Glomerular endothelial cell (primary cell): ENCODE measurements around the gene HAT1. TPM values are rescaled to one million over a fixed set of nuclear protein-coding genes. Genes with fewer than 3 reads are reported as not detected.
A peak's percentile ranks its signal among the peaks of the same experiment; 100 is the strongest.
"Not testable (repeated sequence)": the region's sequence is repeated elsewhere in the genome, so short reads cannot be mapped to it uniquely, and the experiment has no call there.

ENCODE experiments used
- DNase-seq: peaks from one replicate; pipeline ENCODE4 v3.0.0-alpha.2; 2011; ENCODE audit warnings: low read depth, low spot score; ENCODE audit errors: extremely low read depth
- total RNA-seq: library from RNA; depleted of rRNA; stranded (reverse); fragments of >200 nt; gene quantifications from 2 replicates; pipeline ENCODE4 v1.2.3, GENCODE V29; 2015

The HAT1 gene
- total RNA-seq, 1 donor from 2014 or later: 37.2 TPM

DNA sequence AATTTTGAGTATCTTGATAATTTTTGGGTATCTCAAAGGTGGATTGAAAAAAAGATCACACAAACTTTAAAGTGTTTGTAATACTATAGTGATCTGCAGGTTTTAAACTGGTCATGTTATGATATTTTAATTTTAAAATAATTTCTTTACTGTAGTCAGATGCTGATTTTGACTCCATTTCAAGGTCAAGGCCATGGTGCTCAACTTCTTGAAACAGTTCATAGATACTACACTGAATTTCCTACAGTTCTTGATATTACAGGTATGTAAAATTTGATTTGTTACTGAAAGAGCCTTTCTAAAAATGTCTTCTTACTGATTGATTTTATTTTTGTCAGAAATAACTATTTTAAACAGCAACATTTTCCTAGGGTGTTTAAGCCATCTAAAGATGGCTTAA, 44.4 kb downstream of the HAT1 start:
- no peak for DNase-seq

DNA sequence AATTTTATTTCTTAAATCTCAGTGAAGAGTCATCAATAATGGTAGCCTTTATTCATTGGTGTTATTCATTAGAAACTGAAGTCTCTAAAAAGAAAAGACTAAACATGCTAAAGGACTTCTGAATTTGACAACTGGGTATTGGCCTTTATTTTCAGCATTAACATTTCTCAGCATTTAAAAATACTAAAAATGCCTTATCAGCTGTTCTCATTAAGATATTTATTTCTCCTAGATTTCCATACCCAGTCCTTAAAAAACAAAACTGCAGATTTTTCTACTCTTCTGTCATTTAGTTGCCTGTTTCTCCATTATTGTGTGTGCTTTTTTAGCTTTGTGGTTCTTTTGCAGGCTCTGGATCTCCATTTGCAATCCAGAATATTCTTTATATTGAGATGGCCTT, 46.2 kb downstream of the HAT1 start:
- DNase-seq: no peak

DNA sequence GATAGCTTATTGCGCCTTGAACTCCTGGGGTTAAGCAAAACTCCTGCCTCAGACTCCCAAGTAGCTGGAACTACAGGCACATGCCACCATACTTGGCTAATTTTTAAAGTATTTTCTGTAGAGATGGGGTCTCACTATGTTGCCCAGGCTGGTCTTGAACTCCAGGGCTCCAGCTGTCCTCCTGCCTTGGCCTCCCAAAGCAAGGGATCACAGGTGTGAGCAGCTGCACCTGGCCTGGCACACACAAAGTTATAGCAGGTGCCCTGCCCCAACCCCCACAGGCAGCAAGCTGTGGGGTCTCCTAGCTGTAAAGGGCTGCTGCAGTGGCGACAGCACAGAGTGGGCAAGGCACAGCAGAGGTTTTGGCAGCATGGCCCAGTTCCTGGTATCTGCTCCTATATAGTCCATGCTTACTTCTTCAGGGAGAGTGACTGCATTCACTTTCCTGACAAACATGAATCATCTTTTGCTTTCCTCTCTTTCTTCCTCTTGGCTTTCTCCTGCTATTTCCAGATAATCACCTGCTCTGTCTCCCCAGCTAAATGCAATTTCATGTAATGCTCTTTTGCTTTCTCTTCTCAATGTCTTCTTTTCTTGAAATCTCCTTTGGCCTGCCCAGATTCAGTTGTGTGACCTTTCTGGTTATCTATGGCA, 50.2 kb downstream of the HAT1 start:
- DNase-seq: no peak

DNA sequence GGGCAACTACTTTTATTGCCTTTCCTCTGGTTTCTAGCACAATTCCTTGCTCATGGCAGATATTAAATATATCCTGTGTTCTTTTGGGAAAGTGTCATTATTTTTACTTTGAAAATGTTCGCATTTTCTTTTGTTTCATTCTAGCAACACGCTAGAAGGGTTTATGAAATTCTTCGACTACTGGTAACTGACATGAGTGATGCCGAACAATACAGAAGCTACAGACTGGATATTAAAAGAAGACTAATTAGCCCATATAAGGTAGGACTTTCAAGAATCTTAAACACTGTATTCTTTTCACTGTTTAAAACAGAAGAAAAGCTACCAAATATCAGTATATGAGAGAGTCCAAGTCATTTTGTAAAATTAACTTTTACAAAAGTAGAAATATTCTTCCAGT, 56.8 kb downstream of the HAT1 start:
- DNase-seq: no peak

DNA sequence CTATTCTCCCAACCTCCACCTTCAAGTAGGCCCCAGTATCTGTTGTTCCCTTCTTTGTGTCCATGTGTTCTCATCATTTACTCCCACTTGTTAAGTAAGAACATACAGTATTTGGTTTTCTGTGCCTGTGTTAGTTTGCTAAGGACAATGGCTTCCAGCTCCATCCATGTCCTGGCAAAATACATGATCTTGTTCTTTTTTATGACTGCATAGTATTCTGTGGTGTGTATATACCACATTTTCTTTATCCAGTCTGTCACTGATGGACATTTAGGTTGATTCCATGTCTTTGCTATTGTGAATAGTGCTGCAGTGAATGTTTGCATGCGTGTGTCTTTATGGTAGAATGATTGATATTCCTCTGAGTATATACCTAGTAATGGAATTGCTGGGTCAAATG, 61.7 kb downstream of the HAT1 start:
- DNase-seq: not testable (repeated sequence)

DNA sequence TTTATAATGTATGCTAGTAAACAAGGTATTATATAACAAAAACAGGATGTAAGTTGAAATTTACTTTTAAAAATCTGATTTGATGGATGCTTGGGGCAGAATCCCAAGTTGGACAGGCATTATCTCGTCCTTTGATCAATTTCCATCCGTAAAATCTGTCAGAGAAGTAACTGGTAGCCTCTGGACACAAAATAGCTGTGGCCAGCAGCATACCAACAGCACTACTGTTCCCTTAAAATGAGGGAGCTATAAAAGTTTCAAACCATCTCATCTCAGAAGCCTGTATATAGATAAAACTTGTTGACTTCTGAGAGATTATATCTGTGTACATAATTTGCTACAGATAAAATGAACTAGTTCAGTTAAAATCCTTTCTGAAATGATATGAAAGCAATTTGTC, 62.8 kb downstream of the HAT1 start:
- no peak for DNase-seq

DNA sequence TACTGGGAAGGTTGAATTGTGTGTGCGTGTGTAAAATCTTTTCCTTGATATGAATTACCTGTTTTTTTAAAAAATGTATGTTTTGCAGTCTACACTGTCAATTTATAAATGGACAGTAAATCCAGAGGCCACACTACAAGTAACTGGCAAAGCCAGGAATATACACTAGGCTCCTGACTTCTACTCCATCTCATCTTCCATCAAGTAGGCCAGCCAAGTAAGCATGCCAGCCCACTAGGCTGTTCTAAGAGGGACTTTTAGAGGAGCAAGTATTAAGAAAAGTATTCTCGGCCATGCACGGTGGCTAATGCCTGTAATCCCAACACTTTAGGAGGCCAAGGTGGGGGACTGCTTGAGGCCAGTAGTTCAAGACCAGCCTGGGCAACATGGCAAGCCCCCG, 64.5 kb downstream of the HAT1 start:
- no peak for DNase-seq

DNA sequence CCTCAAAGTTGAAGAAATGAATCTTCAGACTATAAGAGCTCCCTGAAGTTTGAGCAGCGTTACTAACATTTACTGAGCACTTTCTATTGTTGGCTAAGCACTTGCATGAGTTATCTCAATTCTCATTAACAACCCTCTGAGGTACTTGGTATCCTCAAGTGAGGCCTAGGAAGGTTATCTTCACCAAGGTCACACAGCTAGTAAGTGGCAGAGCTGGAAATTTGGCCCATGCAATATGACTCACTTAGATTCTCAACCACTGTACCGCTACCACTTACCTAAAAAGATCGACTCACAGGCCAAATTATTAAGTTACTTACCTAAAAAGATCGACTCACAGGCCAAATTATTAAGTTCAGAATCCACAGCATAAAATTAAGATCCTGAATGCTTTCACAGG, 68.8 kb downstream of the HAT1 start:
- DNase-seq: no peak

DNA sequence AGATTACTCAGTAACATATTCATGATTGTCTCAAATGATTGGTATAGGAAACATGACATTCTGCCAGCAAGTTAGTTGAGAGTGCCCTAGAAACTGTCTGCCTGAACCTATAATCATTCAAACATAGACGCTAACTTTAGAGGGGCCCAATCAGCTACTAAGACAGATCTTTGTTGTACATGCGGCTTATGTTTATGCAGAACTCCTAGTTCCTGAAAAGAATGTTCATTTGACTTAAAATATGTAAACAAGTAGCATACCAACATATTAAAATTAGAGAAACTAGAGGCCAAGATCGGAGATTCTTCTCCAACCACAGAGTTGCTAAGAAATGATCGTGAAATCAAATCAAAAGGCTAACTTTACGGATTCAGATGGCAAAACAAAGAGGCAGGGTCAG, 73.3 kb downstream of the HAT1 start:
- DNase-seq: no peak

DNA sequence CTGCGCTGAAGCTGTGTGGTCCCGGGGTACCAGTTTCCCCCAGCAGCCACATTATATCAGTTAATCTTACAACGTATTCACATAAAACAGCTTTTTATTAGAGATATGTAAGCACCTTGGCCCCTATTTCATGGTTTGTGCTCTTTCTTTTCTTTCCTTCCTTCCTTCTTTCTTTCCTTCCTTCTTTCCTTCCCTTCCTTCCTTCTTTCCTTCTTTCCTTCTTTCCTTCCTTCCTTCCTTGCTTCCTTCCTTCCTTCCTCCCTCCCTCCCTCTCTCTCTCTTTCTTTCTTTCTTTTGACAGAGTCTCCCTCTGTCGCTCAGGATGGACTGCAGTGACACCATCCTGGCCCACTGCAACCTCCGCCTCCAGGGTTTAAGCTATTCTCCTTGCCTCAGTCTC, 73.8 kb downstream of the HAT1 start:
- no peak for DNase-seq

DNA sequence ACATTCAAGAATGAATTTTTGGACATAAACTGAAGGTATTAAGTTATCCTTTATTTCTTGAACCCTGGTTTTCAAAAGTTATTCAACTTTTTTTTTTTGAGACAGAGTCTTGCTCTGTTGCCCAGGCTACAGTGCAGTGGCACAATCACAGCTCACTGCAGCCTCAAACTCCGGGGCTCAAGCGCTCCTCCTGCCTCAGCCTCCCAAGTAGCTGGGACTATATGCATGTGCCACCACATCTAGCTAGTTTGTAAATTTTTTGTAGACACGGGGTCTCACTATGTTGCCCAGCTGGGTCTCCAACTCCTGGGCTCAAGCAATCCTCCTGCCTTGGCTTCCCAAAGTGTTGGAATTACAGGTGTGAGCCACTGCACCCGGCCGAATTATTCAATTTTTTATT, 74.8 kb downstream of the HAT1 start:
- DNase-seq: not testable (repeated sequence)

DNA sequence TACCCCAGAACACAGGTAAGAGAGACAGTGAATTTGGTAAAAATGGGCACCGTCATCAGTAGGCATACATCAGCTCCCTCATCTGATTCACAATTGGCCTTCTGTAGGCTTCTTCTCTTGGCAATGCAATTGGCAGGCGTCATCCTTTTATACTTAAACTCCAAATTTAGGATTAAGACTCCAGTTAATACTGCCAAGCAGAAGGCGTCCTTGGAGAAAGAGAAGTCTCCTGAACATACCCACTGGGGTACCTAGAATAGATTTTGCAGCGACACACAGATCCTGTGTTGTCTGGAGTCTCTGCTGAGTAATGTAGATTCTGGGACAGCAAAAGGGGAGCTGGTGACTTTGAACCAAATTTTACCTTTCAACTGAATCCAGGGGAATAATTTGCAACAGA, 76.9 kb downstream of the HAT1 start:
- no peak for DNase-seq

DNA sequence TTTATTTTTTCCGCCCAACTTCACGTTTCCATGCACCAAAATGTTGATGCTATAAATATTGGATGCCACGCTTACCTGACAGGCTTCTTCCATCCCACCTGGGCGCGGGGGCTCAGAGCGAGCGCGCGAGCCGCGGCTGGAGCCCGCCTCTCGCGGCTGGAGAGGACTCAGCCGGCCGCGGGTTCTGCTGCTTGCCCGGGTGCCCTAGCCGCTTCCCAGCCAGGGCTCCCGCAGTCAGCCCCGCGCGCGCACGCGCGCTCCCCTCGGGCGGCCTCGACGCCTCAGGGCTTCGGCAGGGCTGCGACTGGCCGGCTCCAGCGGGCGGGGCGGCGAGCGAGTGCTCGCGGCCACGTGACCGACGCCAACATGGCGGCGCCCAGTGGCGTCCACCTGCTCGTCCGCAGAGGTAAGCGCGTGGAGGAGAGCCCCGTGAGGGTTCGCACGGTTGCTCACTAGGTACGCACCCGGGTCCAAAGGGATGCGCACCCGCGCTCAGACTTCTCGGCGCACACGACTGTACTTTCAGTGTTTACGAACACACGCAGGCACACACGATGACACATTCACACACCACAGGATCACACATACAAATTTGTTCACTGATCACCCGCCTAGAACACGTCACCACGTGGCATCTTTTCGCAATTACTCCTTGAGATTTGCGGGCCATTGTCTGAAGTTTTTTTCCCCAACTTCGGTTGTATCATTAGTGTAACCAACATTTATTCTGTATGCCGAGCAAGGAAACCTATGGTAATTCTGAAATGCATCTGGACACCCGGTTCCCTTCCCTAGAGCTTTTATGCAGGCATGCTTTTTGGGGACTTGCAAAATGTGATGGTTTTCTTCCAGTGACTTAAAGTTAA, 77.6 kb downstream of the HAT1 start, which contains the start of gene METAP1D:
Gene METAP1D (plus strand): TSS at position 350 of the 866 bp plus-strand sequence. CDS start 17 bp downstream, at position 367.
- peak; percentile 25 for DNase-seq

DNA sequence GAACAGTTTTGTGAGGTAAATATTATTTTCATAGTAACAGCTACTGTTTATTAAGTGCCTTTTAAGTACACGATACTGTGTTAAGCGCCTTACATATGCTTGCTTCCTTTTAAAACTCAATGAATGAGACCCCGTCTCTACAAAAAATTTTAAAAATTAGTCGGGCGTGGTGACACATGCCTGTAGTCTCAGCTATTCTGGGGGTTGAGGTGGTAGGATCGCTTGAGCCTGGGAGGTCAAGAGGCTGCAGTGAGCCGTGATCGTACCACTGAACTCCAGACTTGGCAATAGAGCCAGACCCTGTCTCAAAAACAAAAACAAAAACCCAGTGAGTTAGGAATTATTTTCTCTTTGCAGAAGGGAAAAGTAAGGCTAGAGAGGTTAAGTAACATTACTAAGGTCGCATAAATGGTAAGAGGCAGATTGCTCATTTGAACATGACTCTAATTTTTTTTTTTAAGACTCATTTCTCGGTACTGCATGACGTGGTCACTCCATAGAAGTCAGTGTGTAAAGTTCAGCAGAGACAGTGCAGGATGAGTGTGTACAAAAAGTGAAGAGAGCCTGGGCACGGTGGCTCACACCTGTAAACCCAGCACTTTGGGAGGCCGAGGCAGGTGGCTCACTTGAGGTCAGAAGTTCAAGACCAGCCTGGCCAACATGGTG, 78.6 kb downstream of the HAT1 start:
- no peak for DNase-seq

DNA sequence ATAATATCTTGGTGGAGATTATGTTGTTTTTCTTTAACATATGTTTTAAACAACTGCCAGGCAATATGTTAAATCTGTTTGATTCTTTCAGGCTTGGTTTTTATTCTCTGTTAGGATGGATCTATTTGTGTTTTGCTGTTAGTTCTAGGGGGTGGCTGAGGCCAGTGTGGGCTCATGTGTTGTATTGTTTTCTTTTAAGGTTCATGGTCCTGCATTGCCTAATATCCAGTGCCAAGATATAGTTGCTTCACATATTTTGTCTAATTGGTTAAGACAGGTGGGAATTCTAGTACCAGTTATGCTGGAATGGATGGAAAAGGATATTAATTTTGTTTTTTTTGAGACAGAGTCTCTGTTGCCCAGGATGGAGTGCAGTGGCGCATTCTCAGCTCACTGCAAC, 85.1 kb downstream of the HAT1 start:
- no peak for DNase-seq

DNA sequence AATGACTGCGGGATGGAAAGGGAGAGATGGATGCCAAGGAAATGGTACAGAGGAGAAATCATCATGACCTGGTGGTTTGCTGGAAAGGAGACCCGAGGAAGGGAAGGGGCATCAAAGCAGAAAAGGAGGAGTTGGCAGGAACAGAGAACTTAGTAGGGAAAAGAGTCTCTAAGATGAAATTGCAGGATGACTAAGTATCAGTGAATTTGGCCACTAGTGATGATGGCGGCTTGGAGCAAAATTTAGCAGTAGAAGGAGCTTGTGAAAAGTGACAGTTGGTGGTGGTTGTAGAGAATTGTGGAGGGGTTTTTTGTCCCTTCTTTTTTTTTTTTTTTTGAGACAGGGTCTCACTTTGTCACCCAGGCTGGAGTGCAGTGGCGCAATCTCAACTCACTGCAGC, 87.6 kb downstream of the HAT1 start:
- no peak for DNase-seq

DNA sequence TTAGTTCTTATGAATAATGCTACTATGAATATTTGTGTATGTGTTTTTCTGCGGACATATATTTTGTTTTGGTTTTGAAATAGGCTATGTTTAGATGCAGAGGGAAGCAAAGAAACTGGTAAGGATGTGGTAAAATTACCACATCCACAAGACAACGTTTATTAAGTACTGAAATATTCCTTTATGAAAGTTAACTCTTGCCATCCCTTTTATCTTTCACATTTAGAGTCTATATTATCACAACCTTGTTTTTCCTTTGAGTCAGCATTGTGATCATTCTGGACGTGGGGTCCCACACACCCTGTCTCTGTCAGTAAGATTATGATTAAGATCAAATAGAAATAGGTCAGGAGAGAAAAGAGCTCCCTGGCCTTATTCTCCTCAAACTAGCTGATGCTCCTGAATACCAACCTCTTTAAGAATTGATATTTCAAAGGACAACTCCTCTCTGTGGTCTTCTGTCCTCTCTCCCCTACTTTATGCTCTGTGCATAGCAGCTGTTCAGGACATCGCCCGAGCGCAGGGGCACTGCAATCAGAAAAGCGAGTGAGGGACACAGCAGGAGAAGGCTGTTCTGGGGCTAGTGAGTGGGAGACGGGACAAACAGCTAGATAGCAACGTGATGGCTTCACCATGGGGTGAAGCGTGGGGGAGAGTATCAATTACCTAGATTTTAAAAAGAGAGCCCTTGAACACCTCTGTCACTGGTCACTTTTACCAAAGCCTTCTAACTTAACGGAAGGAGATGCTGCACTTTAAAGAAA, 89.7 kb downstream of the HAT1 start:
- no peak for DNase-seq

DNA sequence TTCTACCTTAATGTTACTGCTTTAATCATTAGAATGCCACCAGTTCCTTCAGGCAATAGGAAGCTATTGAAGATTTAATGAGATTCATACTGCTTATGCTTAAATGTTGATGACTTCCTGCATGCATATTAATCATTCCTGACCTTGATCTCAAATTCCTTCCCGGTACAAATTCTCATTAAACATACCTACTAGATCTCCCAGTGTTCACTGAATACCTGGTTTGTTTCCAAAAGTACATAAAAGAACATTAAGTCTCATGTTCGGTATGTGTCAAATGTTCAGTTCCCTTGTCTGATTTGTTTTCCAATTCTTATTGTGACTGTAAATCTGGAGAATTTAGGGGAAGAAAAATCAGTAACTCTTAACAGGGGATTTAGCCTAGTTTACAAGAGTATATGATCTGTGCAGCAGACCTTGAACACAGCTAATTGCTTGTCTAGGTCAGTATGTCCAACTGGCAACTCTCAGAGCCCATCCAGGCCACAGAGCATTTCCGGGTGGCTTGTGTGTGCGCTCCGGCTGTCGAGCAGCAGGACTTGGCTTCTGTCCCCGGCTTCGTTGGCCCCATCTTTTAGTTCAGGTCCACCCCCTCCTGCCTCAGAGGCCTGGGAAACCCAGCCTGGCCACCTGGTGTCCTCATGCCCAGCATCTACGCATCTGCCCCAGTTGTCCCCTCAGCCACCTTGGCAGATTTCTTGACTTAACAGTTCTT, 90.6 kb downstream of the HAT1 start:
- no peak for DNase-seq

DNA sequence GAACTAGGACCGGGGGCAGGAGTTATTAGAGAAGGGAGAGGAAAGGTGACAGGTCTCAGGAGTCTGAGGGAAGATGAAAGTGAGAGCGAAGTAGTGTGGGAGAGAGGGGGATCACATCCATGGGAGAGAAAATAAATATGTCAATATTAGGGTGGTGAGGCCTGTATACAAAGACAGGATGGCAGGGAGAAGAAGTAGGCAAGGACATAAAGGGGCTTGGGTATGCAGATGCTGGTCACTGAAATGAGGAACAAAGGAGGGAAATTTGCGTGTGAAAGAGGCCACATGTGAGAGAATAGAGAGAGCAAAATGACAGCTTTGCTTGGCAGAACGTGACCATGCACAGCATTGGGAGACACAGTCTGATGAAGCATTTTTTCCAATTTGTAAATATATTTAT, 91.1 kb downstream of the HAT1 start:
- DNase-seq: no peak
